HEK293T (cell line): ENCODE measurements around the gene SLC35F5.

Experiments used
- ARNT ChIP-seq: fragments of 450-650 bp; IDR thresholded peaks from 2 replicates; pipeline ENCODE4 v1.6.1; 2017; ENCODE audit warnings: mild to moderate bottlenecking
- CTBP1 ChIP-seq: fragments of 450-650 bp; IDR thresholded peaks from 2 replicates; pipeline ENCODE4 v1.6.1; 2016; ENCODE audit warnings: borderline replicate concordance
- ELF4 ChIP-seq: fragments of 450-650 bp; IDR thresholded peaks from 2 replicates; pipeline ENCODE4 v1.6.1; 2017; ENCODE audit warnings: antibody characterized with exemption
- FOXA1 ChIP-seq: fragments of 450-650 bp; IDR thresholded peaks from 2 replicates; pipeline ENCODE4 v1.6.1; 2016; ENCODE audit warnings: mild to moderate bottlenecking
- FOXK2 ChIP-seq: fragments of 450-650 bp; IDR thresholded peaks from 2 replicates; pipeline ENCODE4 v1.6.1; 2016; ENCODE audit warnings: mild to moderate bottlenecking
- PKNOX1 ChIP-seq: fragments of 450-650 bp; IDR thresholded peaks from 2 replicates; pipeline ENCODE4 v1.6.1; 2016
- SP1 ChIP-seq: fragments of 450-650 bp; IDR thresholded peaks from 2 replicates; pipeline ENCODE4 v1.6.1; 2017
- SUZ12 ChIP-seq: fragments of 450-650 bp; IDR thresholded peaks from 2 replicates; pipeline ENCODE4 v1.6.1; 2016; ENCODE audit warnings: mild to moderate bottlenecking
- ZNF384 ChIP-seq: fragments of 450-650 bp; IDR thresholded peaks from 2 replicates; pipeline ENCODE4 v1.6.1; 2016

- no peak for TF ChIP-seq FOXA1
- TF ChIP-seq PKNOX1: no peak
- TF ChIP-seq ZNF384: no peak
- no peak for TF ChIP-seq ARNT
- no peak for TF ChIP-seq SP1
- TF ChIP-seq SUZ12: no peak
- TF ChIP-seq FOXK2: no peak
- TF ChIP-seq ELF4: no peak
- no peak for TF ChIP-seq CTBP1
Measured at GRCh38 chr2:113700186-113700841, 56.1 kb downstream of the SLC35F5 start.
